ENCODE data around the gene CCDC127. TPM values are rescaled to one million over a fixed set of nuclear protein-coding genes. Genes with fewer than 3 reads are reported as not detected.
"Not testable (repeated sequence)": the region's sequence is repeated elsewhere in the genome, so short reads cannot be mapped to it uniquely, and the experiment has no call there.

The CCDC127 gene
- total RNA-seq, 1 donor from 2014 or later: 6.3 TPM

- no peak overlapping the region for H3K4me3 ChIP-seq (ENCODE audit: low read length in 3 of 3)
- peak overlapping the region in 1 of 3 donors; percentile 77 for H3K9ac ChIP-seq (ENCODE audit: low read depth in 1 of 3, low read length in 3 of 3)
- H3K4me1 ChIP-seq (ENCODE audit: control insufficient read depth in 3 of 3, insufficient read depth in 3 of 3, low read length in 3 of 3): peaks cover 31 to 53% (median 39%) of the 10 kb centered on the region in 3 donors
- H3K9me3 ChIP-seq (ENCODE audit: control insufficient read depth in 3 of 3, low read length in 3 of 3): no peaks in the 10 kb centered on the region
- H3K36me3 ChIP-seq (ENCODE audit: control insufficient read depth in 3 of 3, insufficient read depth in 3 of 3, low read length in 3 of 3): peaks cover 14 to 26% (median 22%) of the 10 kb centered on the region in 3 donors
- peaks cover 0 to 2% (median 0%) of the 10 kb centered on the region in 3 donors for H3K27me3 ChIP-seq (ENCODE audit: control insufficient read depth in 3 of 3, insufficient read depth in 3 of 3, low read length in 3 of 3)
- H3K27ac ChIP-seq (ENCODE audit: low read depth, low read length): peak overlapping the region; percentile 8
Measured at GRCh38 chr5:198516-199196, 19.3 kb downstream of the CCDC127 start.

- Histone ChIP-seq H3K27ac (ENCODE audit: low read depth, low read length) (peak overlapping the region; percentile 8), H3K4me1 (ENCODE audit: control insufficient read depth in 3 of 3, insufficient read depth in 3 of 3, low read length in 3 of 3) (peaks cover 32 to 55% (median 40%) of the 10 kb centered on the region in 3 donors)
Measured at GRCh38 chr5:197892-198489, 20.0 kb downstream of the CCDC127 start.

GRCh38 chr5:197031-197430 lies 20.9 kb downstream of the CCDC127 start:
- peaks cover 9 to 27% (median 17%) of the 10 kb centered on the region in 3 donors for H3K36me3 ChIP-seq (ENCODE audit: control insufficient read depth in 3 of 3, insufficient read depth in 3 of 3, low read length in 3 of 3)

More at GRCh38 chr5:197892-198489, 20.0 kb downstream of the CCDC127 start:
- Histone ChIP-seq H3K36me3 (ENCODE audit: control insufficient read depth in 3 of 3, insufficient read depth in 3 of 3, low read length in 3 of 3) (peaks cover 9 to 22% (median 17%) of the 10 kb centered on the region in 3 donors), H3K27me3 (ENCODE audit: control insufficient read depth in 3 of 3, insufficient read depth in 3 of 3, low read length in 3 of 3) (peaks cover 0 to 2% (median 0%) of the 10 kb centered on the region in 3 donors), H3K4me3 (ENCODE audit: low read length in 3 of 3) (peak overlapping the region in 1 of 3 donors; percentile 29), H3K9me3 (ENCODE audit: control insufficient read depth in 3 of 3, low read length in 3 of 3) (no peaks in the 10 kb centered on the region), H3K9ac (ENCODE audit: low read depth in 1 of 3, low read length in 3 of 3) (peak overlapping the region in 1 of 3 donors; percentile 77)

GRCh38 chr5:196350-196749 lies 21.6 kb downstream of the CCDC127 start:
- Histone ChIP-seq H3K36me3 (ENCODE audit: control insufficient read depth in 3 of 3, insufficient read depth in 3 of 3, low read length in 3 of 3) (peaks cover 9 to 29% (median 17%) of the 10 kb centered on the region in 3 donors), H3K27me3 (ENCODE audit: control insufficient read depth in 3 of 3, insufficient read depth in 3 of 3, low read length in 3 of 3) (peaks cover 0 to 8% (median 0%) of the 10 kb centered on the region in 3 donors), H3K4me1 (ENCODE audit: control insufficient read depth in 3 of 3, insufficient read depth in 3 of 3, low read length in 3 of 3) (peaks cover 33 to 67% (median 51%) of the 10 kb centered on the region in 3 donors), H3K27ac (ENCODE audit: low read depth, low read length) (peak overlapping the region; percentile 98), H3K9ac (ENCODE audit: low read depth in 1 of 3, low read length in 3 of 3) (no peak overlapping the region), H3K4me3 (ENCODE audit: low read length in 3 of 3) (no peak overlapping the region), H3K9me3 (ENCODE audit: control insufficient read depth in 3 of 3, low read length in 3 of 3) (no peaks in the 10 kb centered on the region)

More at GRCh38 chr5:197031-197430, 20.9 kb downstream of the CCDC127 start:
- H3K4me3 ChIP-seq (ENCODE audit: low read length in 3 of 3); H3K27me3 ChIP-seq (ENCODE audit: control insufficient read depth in 3 of 3, insufficient read depth in 3 of 3, low read length in 3 of 3); H3K27ac ChIP-seq (ENCODE audit: low read depth, low read length); H3K9me3 ChIP-seq (ENCODE audit: control insufficient read depth in 3 of 3, low read length in 3 of 3): not testable (repeated sequence)
- Histone ChIP-seq H3K4me1 (ENCODE audit: control insufficient read depth in 3 of 3, insufficient read depth in 3 of 3, low read length in 3 of 3) (peaks cover 37 to 60% (median 44%) of the 10 kb centered on the region in 3 donors), H3K9ac (ENCODE audit: low read depth in 1 of 3, low read length in 3 of 3) (peak overlapping the region in 1 of 3 donors; percentile 55)

DNA sequence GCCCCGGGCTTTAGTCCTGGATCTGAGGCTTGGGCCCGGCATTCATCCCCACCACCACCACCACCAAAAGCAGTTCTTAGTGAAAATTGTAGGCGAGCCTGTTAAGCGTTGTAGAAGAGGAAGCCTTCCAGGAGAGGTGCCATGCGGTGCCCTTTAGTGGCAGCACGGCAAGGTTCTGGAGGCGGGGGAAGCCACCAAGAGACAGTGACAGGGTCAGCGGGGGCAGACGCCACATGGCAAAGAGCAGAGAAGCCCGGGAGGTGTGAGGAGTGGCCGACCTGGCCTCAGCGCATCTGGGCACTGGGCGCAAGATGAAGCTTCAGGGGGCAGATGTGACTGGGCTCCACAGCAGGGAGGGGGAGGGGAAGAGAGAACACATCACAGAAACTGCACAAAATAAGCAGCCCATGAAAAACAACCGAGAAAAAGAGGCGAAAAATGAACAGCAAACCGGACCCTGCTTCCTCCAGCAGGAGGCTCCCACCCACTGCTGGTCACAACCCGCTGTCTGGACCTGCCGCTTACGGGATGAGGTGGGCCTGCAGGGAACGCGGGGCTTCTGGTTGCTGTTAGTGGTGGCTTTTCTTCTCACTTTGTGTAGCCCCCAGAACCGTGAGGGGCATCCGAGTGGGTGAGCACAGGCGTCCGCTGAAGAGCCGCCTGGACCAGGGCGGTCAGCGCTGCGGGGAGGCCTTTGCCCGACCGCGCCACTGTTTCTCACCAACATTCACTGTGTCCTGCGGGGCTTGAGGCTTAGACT lies 22.4 kb downstream of the CCDC127 start:
- H3K4me1 ChIP-seq (ENCODE audit: control insufficient read depth in 3 of 3, insufficient read depth in 3 of 3, low read length in 3 of 3): peaks cover 37 to 69% (median 54%) of the 10 kb centered on the region in 3 donors
- H3K9me3 ChIP-seq (ENCODE audit: control insufficient read depth in 3 of 3, low read length in 3 of 3): no peaks in the 10 kb centered on the region
- H3K27me3 ChIP-seq (ENCODE audit: control insufficient read depth in 3 of 3, insufficient read depth in 3 of 3, low read length in 3 of 3): peaks cover 0 to 8% (median 0%) of the 10 kb centered on the region in 3 donors
- peak overlapping the region in 1 of 3 donors; percentile 13 for H3K4me3 ChIP-seq (ENCODE audit: low read length in 3 of 3)
- H3K36me3 ChIP-seq (ENCODE audit: control insufficient read depth in 3 of 3, insufficient read depth in 3 of 3, low read length in 3 of 3): peaks cover 9 to 29% (median 17%) of the 10 kb centered on the region in 3 donors
- H3K27ac ChIP-seq (ENCODE audit: low read depth, low read length): peak overlapping the region; percentile 98
- peak overlapping the region in 1 of 3 donors; percentile 50 for H3K9ac ChIP-seq (ENCODE audit: low read depth in 1 of 3, low read length in 3 of 3)

GRCh38 chr5:194603-195209 lies 23.2 kb downstream of the CCDC127 start:
- Histone ChIP-seq H3K36me3 (ENCODE audit: control insufficient read depth in 3 of 3, insufficient read depth in 3 of 3, low read length in 3 of 3) (peaks cover 9 to 29% (median 17%) of the 10 kb centered on the region in 3 donors), H3K9me3 (ENCODE audit: control insufficient read depth in 3 of 3, low read length in 3 of 3) (no peaks in the 10 kb centered on the region), H3K27ac (ENCODE audit: low read depth, low read length) (peak overlapping the region; percentile 98), H3K4me1 (ENCODE audit: control insufficient read depth in 3 of 3, insufficient read depth in 3 of 3, low read length in 3 of 3) (peaks cover 45 to 70% (median 63%) of the 10 kb centered on the region in 3 donors), H3K4me3 (ENCODE audit: low read length in 3 of 3) (peak overlapping the region in 2 of 3 donors; percentile 65 to 69), H3K9ac (ENCODE audit: low read depth in 1 of 3, low read length in 3 of 3) (peak overlapping the region; percentile 59 to 85 (median 59)), H3K27me3 (ENCODE audit: control insufficient read depth in 3 of 3, insufficient read depth in 3 of 3, low read length in 3 of 3) (peaks cover 0 to 8% (median 0%) of the 10 kb centered on the region in 3 donors)

- Histone ChIP-seq H3K9me3 (ENCODE audit: control insufficient read depth in 3 of 3, low read length in 3 of 3) (no peaks in the 10 kb centered on the region), H3K9ac (ENCODE audit: low read depth in 1 of 3, low read length in 3 of 3) (peak overlapping the region; percentile 78 to 93 (median 81)), H3K27me3 (ENCODE audit: control insufficient read depth in 3 of 3, insufficient read depth in 3 of 3, low read length in 3 of 3) (peaks cover 0 to 8% (median 0%) of the 10 kb centered on the region in 3 donors), H3K4me3 (ENCODE audit: low read length in 3 of 3) (peak overlapping the region; percentile 52 to 90 (median 88)), H3K4me1 (ENCODE audit: control insufficient read depth in 3 of 3, insufficient read depth in 3 of 3, low read length in 3 of 3) (peaks cover 51 to 73% (median 69%) of the 10 kb centered on the region in 3 donors), H3K27ac (ENCODE audit: low read depth, low read length) (peak overlapping the region; percentile 98), H3K36me3 (ENCODE audit: control insufficient read depth in 3 of 3, insufficient read depth in 3 of 3, low read length in 3 of 3) (peaks cover 9 to 29% (median 17%) of the 10 kb centered on the region in 3 donors)
Measured at GRCh38 chr5:194102-194501, 23.9 kb downstream of the CCDC127 start.

- peak overlapping the region; percentile 78 to 93 (median 81) for H3K9ac ChIP-seq (ENCODE audit: low read depth in 1 of 3, low read length in 3 of 3)
- peaks cover 0 to 8% (median 0%) of the 10 kb centered on the region in 3 donors for H3K27me3 ChIP-seq (ENCODE audit: control insufficient read depth in 3 of 3, insufficient read depth in 3 of 3, low read length in 3 of 3)
- H3K4me1 ChIP-seq (ENCODE audit: control insufficient read depth in 3 of 3, insufficient read depth in 3 of 3, low read length in 3 of 3): peaks cover 55 to 74% (median 73%) of the 10 kb centered on the region in 3 donors
- H3K4me3 ChIP-seq (ENCODE audit: low read length in 3 of 3): peak overlapping the region; percentile 78 to 90 (median 88)
- peak overlapping the region; percentile 98 for H3K27ac ChIP-seq (ENCODE audit: low read depth, low read length)
- H3K9me3 ChIP-seq (ENCODE audit: control insufficient read depth in 3 of 3, low read length in 3 of 3): no peaks in the 10 kb centered on the region
- peaks cover 9 to 24% (median 17%) of the 10 kb centered on the region in 3 donors for H3K36me3 ChIP-seq (ENCODE audit: control insufficient read depth in 3 of 3, insufficient read depth in 3 of 3, low read length in 3 of 3)
Measured at GRCh38 chr5:192970-193831, 24.8 kb downstream of the CCDC127 start.

All from skeletal muscle tissue (tissue), 4 donors.